ENCODE results near the gene CCDC141.
"Not testable (repeated sequence)": the region's sequence is repeated elsewhere in the genome, so short reads cannot be mapped to it uniquely, and the experiment has no call there.

The CCDC141 gene

GRCh38 chr2:179049546-179050311 lies at the start of gene CCDC141:
TSS of gene CCDC141 (minus strand) at chr2:179050137. CDS start at chr2:179049941, 196 bp downstream.
- in situ Hi-C loops (cut with HindIII; ENCODE audit: low pct_unique_long_range_greater_than_20kb, low sequenced_read_pairs), result no loop called here
- no peak for DNase-seq (ENCODE audit: low read depth in 1 of 2, low spot score in 1 of 2)
- TF ChIP-seq JUND (IDR thresholded peaks at IDR 0.05; ENCODE audit: low read depth), result no peak

- no peak for DNase-seq (ENCODE audit: low read depth in 1 of 2, low spot score in 1 of 2)
- in situ Hi-C loops (cut with HindIII; ENCODE audit: low pct_unique_long_range_greater_than_20kb, low sequenced_read_pairs), result no loop called here
- TF ChIP-seq JUND (IDR thresholded peaks at IDR 0.05; ENCODE audit: low read depth), result no peak
Observed at GRCh38 chr2:179098080-179098689, 48.2 kb upstream of the CCDC141 start.

GRCh38 chr2:179097131-179097530 lies 47.2 kb upstream of the CCDC141 start:
- DNase-seq (ENCODE audit: low read depth in 1 of 2, low spot score in 1 of 2), result no peak
- TF ChIP-seq JUND (IDR thresholded peaks at IDR 0.05; ENCODE audit: low read depth), result no peak
- in situ Hi-C loops (cut with HindIII; ENCODE audit: low pct_unique_long_range_greater_than_20kb, low sequenced_read_pairs), result no loop called here

GRCh38 chr2:179096090-179096489 lies 46.2 kb upstream of the CCDC141 start:
- DNase-seq (ENCODE audit: low read depth in 1 of 2, low spot score in 1 of 2), result no peak
- in situ Hi-C loops (cut with HindIII; ENCODE audit: low pct_unique_long_range_greater_than_20kb, low sequenced_read_pairs), result no loop called here
- no peak for TF ChIP-seq JUND (IDR thresholded peaks at IDR 0.05; ENCODE audit: low read depth)

- in situ Hi-C loops (cut with HindIII; ENCODE audit: low pct_unique_long_range_greater_than_20kb, low sequenced_read_pairs); DNase-seq (ENCODE audit: low read depth in 1 of 2, low spot score in 1 of 2): not testable (repeated sequence)
Observed at GRCh38 chr2:179092912-179093311, 43.0 kb upstream of the CCDC141 start.

GRCh38 chr2:179082697-179083096 lies 32.8 kb upstream of the CCDC141 start:
- TF ChIP-seq JUND (IDR thresholded peaks at IDR 0.05; ENCODE audit: low read depth), result no peak
- in situ Hi-C loops (cut with HindIII; ENCODE audit: low pct_unique_long_range_greater_than_20kb, low sequenced_read_pairs), result no loop called here
- no peak for DNase-seq (ENCODE audit: low read depth in 1 of 2, low spot score in 1 of 2)

GRCh38 chr2:179081954-179082353 lies 32.0 kb upstream of the CCDC141 start:
- in situ Hi-C loops (cut with HindIII; ENCODE audit: low pct_unique_long_range_greater_than_20kb, low sequenced_read_pairs), result no loop called here
- DNase-seq (ENCODE audit: low read depth in 1 of 2, low spot score in 1 of 2), result no peak
- TF ChIP-seq JUND (IDR thresholded peaks at IDR 0.05; ENCODE audit: low read depth), result no peak

- in situ Hi-C loops (cut with HindIII; ENCODE audit: low pct_unique_long_range_greater_than_20kb, low sequenced_read_pairs), result no loop called here
- TF ChIP-seq JUND (IDR thresholded peaks at IDR 0.05; ENCODE audit: low read depth), result no peak
- DNase-seq (ENCODE audit: low read depth in 1 of 2, low spot score in 1 of 2), result no peak
Observed at GRCh38 chr2:179072527-179072926, 22.6 kb upstream of the CCDC141 start.

- TF ChIP-seq JUND (IDR thresholded peaks at IDR 0.05; ENCODE audit: low read depth), result no peak
- in situ Hi-C loops (cut with HindIII; ENCODE audit: low pct_unique_long_range_greater_than_20kb, low sequenced_read_pairs), result no loop called here
- no peak for DNase-seq (ENCODE audit: low read depth in 1 of 2, low spot score in 1 of 2)
Observed at GRCh38 chr2:179071810-179072355, 21.9 kb upstream of the CCDC141 start.

- no peak for TF ChIP-seq JUND (IDR thresholded peaks at IDR 0.05; ENCODE audit: low read depth)
- in situ Hi-C loops (cut with HindIII; ENCODE audit: low pct_unique_long_range_greater_than_20kb, low sequenced_read_pairs), result no loop called here
Observed at GRCh38 chr2:179070895-179071294, 21.0 kb upstream of the CCDC141 start.

GRCh38 chr2:179069685-179070084 lies 19.7 kb upstream of the CCDC141 start:
- no peak for TF ChIP-seq JUND (IDR thresholded peaks at IDR 0.05; ENCODE audit: low read depth)

More at GRCh38 chr2:179070895-179071294, 21.0 kb upstream of the CCDC141 start:
- DNase-seq (ENCODE audit: low read depth in 1 of 2, low spot score in 1 of 2), result no peak

GRCh38 chr2:179068991-179069643 lies 19.2 kb upstream of the CCDC141 start:
- no peak for DNase-seq (ENCODE audit: low read depth in 1 of 2, low spot score in 1 of 2)
- in situ Hi-C loops (cut with HindIII; ENCODE audit: low pct_unique_long_range_greater_than_20kb, low sequenced_read_pairs), result no loop called here
- no peak for TF ChIP-seq JUND (IDR thresholded peaks at IDR 0.05; ENCODE audit: low read depth)

More at GRCh38 chr2:179069685-179070084, 19.7 kb upstream of the CCDC141 start:
- DNase-seq (ENCODE audit: low read depth in 1 of 2, low spot score in 1 of 2), result no peak
- in situ Hi-C loops (cut with HindIII; ENCODE audit: low pct_unique_long_range_greater_than_20kb, low sequenced_read_pairs), result no loop called here

All from T47D (cell line).